ENCODE results near the gene CYP4F12.

Gene CYP4F12

DNA sequence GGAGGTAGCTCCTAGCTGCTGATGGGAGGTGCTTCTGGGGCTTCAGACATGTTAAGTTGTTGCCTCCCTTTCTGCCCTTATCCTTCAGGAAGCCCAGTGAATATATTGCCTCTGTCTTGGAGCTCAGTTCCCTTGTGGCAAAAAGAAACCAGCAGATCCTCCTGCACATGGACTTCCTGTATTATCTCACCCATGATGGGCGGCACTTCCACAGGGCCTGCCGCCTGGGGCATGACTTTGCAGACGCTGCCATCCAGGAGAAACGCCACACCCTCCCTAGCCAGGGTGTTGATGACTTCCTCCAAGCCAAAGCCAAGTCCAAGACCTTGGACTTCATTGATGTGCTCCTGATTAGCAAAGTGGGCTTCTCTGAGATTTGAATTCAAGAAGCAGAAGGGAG is 6.0 kb upstream of the CYP4F12 start:
- H3K4me3 ChIP-seq (ENCODE audit: low read depth, low read length): no peak overlapping the region
- TF ChIP-seq, protein P1, sequence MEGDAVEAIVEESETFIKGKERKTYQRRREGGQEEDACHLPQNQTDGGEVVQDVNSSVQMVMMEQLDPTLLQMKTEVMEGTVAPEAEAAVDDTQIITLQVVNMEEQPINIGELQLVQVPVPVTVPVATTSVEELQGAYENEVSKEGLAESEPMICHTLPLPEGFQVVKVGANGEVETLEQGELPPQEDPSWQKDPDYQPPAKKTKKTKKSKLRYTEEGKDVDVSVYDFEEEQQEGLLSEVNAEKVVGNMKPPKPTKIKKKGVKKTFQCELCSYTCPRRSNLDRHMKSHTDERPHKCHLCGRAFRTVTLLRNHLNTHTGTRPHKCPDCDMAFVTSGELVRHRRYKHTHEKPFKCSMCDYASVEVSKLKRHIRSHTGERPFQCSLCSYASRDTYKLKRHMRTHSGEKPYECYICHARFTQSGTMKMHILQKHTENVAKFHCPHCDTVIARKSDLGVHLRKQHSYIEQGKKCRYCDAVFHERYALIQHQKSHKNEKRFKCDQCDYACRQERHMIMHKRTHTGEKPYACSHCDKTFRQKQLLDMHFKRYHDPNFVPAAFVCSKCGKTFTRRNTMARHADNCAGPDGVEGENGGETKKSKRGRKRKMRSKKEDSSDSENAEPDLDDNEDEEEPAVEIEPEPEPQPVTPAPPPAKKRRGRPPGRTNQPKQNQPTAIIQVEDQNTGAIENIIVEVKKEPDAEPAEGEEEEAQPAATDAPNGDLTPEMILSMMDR (IDR thresholded peaks at IDR 0.05; ENCODE audit: low read depth, low read length, missing control alignments): no peak
- in situ Hi-C loops (cut with HindIII; ENCODE audit: low sequenced_read_pairs): no loop called here
- DNase-seq (ENCODE audit: low read depth): no peak

- TF ChIP-seq, protein P1 (IDR thresholded peaks at IDR 0.05; ENCODE audit: low read depth, low read length, missing control alignments): no peak
- H3K4me3 ChIP-seq (ENCODE audit: low read depth, low read length): no peak overlapping the region
- no peak for DNase-seq (ENCODE audit: low read depth)
- in situ Hi-C loops (cut with HindIII; ENCODE audit: low sequenced_read_pairs): no loop called here
Observed at GRCh38 chr19:15669440-15669839, 3.4 kb upstream of the CYP4F12 start.

GRCh38 chr19:15669891-15670290 is 3.0 kb upstream of the CYP4F12 start:
- TF ChIP-seq, protein P1 (IDR thresholded peaks at IDR 0.05; ENCODE audit: low read depth, low read length, missing control alignments): no peak
- in situ Hi-C loops (cut with HindIII; ENCODE audit: low sequenced_read_pairs): no loop called here
- H3K4me3 ChIP-seq (ENCODE audit: low read depth, low read length): no peak overlapping the region
- DNase-seq (ENCODE audit: low read depth): no peak

DNA sequence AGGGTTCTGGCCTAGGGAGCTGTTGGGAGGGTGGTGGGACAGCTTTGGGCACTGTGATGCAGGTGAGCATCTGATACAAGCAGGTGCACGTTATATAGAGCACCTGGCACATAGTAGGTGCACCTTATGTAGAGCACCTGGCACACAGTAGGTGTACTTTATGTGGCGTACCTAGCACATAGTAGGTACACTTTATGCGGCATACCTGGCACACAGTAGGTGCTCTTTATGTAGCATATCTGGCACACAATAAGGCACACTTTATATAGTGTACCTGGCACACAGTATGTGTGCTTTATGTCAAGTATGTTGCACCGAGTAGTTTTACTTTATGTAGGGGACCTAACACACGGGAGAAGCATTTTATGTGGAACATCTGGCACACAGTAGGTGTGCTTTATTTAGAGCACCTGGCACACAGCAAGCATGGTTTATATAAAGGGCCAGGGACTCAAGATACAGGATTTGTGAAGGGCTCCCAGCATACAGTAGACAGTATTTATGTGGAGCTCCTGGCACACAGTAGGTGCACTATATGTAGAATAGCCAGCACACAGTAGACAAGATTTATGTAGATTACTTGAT is 1.6 kb upstream of the CYP4F12 start:
- TF ChIP-seq, protein P1 (IDR thresholded peaks at IDR 0.05; ENCODE audit: low read depth, low read length, missing control alignments): no peak
- in situ Hi-C loops (cut with HindIII; ENCODE audit: low sequenced_read_pairs): no loop called here
- H3K4me3 ChIP-seq (ENCODE audit: low read depth, low read length): no peak overlapping the region
- no peak for DNase-seq (ENCODE audit: low read depth)

- TF ChIP-seq, protein P1 (IDR thresholded peaks at IDR 0.05; ENCODE audit: low read depth, low read length, missing control alignments): no peak
- no peak for DNase-seq (ENCODE audit: low read depth)
- no peak overlapping the region for H3K4me3 ChIP-seq (ENCODE audit: low read depth, low read length)
- in situ Hi-C loops (cut with HindIII; ENCODE audit: low sequenced_read_pairs): no loop called here
Observed at GRCh38 chr19:15671891-15672579, 852 bp upstream of the CYP4F12 start.

DNA sequence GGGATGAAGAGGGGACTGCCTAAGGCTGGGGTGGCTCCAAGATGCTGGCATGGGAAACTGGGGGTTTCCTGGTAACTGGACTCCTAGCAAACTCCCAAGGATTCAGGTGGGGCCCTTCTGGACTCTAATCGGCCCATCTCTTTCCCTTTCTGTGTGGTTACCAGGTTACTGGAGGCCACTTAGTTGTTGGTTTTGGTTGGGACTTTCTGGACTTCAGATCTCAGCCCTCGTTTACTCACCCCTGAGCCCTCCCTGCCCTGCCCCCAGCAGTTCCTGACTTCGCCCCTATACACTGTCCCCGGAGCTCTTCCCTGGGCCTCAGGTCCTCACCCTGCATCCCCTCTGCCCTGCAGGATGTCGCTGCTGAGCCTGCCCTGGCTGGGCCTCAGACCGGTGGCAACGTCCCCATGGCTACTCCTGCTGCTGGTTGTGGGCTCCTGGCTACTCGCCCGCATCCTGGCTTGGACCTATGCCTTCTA is 328 bp downstream of the CYP4F12 start:
- in situ Hi-C loops (cut with HindIII; ENCODE audit: low sequenced_read_pairs): no loop called here
- no peak for DNase-seq (ENCODE audit: low read depth)
- no peak overlapping the region for H3K4me3 ChIP-seq (ENCODE audit: low read depth, low read length)
- TF ChIP-seq, protein P1 (IDR thresholded peaks at IDR 0.05; ENCODE audit: low read depth, low read length, missing control alignments): no peak

All from astrocyte of the cerebellum (primary cell).